ENCODE results near the gene C1QTNF6.

DNA sequence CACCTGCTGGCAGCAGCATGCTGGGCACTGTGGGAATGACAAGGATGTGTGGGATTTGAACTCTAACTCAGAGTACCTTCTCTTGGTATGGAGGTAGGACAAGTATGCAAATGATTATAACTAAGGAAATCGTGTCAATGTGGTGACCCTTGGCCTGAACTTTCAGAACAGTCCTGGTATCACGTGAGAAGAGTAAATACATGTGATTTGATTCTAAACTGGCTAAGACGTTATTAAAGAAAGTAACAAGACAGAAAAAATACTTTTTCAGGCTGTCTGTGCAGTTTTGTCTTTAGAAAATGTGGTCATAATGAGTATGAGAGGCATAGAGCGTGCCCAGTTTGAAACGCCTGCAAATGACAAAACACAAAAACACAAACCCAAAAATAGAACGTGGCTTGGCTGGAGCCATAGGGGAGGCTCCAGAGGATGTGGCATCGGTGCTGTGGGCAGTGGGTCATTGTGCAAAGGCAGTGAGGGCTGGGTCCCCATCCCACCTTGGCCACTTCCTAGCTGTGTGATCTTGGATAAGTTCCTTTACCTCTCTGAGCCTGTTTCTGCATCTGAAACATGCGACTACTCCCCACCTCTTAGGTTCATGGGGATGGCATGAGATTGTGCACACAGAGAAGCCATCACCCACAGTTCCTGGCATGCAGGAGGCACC lies 19.9 kb downstream of the C1QTNF6 start:
- TF ChIP-seq CTCF (conservative IDR thresholded peaks at IDR 0.05; ENCODE audit: low read length) (no peak), EZH2phosphoT487 (IDR thresholded peaks at IDR 0.05; ENCODE audit: borderline replicate concordance, low read depth, low read length) (no peak)
